Tibial nerve (tissue), 4 donors: Measurements from ENCODE around the gene GSTM1. TPM values are rescaled to one million over a fixed set of nuclear protein-coding genes. Genes with fewer than 3 reads are reported as not detected.

Source experiments
- DNase-seq, 2 donors: peaks; one replicate each; pipeline ENCODE4 v3.0.0-alpha.2; 2019; ENCODE audit warnings: low spot score in 2 of 2
- H3K27ac ChIP-seq, 4 donors: fragments of 200-600 bp; sonication (generic) in 3 of 4; one replicate each; pipeline ENCODE4 v1.5.1; 2017 to 2019; ENCODE audit warnings: mild to moderate bottlenecking in 1 of 4
- H3K27me3 ChIP-seq, 2 donors: fragments of 200-600 bp; sonication (generic) in 1 of 2; one replicate each; pipeline versions ENCODE4 v1.5.1 to v1.6.0; 2017 to 2019
- H3K36me3 ChIP-seq, 3 donors: fragments of 200-600 bp; sonication (generic); one replicate each; pipeline ENCODE4 v1.5.1; 2018 to 2019
- H3K4me1 ChIP-seq, 4 donors: fragments of 200-600 bp; sonication (generic) in 3 of 4; one replicate each; pipeline ENCODE4 v1.5.1; 2017 to 2019
- H3K4me3 ChIP-seq, 4 donors: fragments of 200-600 bp; sonication (generic) in 3 of 4; one replicate each; pipeline ENCODE4 v1.5.1; 2017 to 2019; ENCODE audit warnings: mild to moderate bottlenecking in 1 of 4, moderate library complexity in 1 of 4
- H3K9me3 ChIP-seq, 4 donors: fragments of 200-600 bp; sonication (generic) in 3 of 4; one replicate each; pipeline ENCODE4 v1.5.1; 2017 to 2019
- CTCF ChIP-seq, 5 experiments: fragments of 200-600 bp in 3 of 5; fragments of 450-650 bp in 2 of 5; sonication (generic) in 3 of 5; IDR thresholded peaks; one replicate each; pipeline ENCODE4 v1.5.1; 2016 to 2019; ENCODE audit warnings: antibody characterized with exemption in 5 of 5, mild to moderate bottlenecking in 3 of 5, moderate library complexity in 2 of 5
- EP300 ChIP-seq, 2 donors: sonication (generic); formaldehyde crosslinking; IDR thresholded peaks; one replicate each; pipeline ENCODE4 v1.6.1; 2017; ENCODE audit warnings: antibody characterized with exemption in 2 of 2, mild to moderate bottlenecking in 1 of 2
- POLR2A ChIP-seq, 2 donors: fragments of 450-650 bp; IDR thresholded peaks; one replicate each; pipeline ENCODE4 v1.6.1; 2017; ENCODE audit warnings: antibody characterized with exemption in 2 of 2, mild to moderate bottlenecking in 2 of 2, moderate library complexity in 2 of 2
- WGBS, 2 donors: methylation state at CpG; one replicate each; pipeline ENCODE4 v1.1.5; 2018; 5-methylcytosine and 5-hydroxymethylcytosine counted together
- total RNA-seq, 4 donors: library from RNA; depleted of rRNA; stranded (reverse); fragments of >200 nt; gene quantifications; one replicate each; pipeline ENCODE4 v1.1.0, GENCODE V29; 2016

GSTM1 gene
- total RNA-seq, 4 donors from 2014 or later: 14.1 TPM; not detected in 3

- Histone ChIP-seq H3K4me1 (peaks cover 0 to 13% (median 0%) of the 10 kb centered on the region in 4 donors), H3K9me3 (no peaks in the 10 kb centered on the region), H3K4me3 (no peak overlapping the region), H3K27ac (no peak overlapping the region), H3K36me3 (no peaks in the 10 kb centered on the region), H3K27me3 (no peaks in the 10 kb centered on the region)
- 77 to 81% methylated on average over 5 of the region's 5 CpGs for WGBS, 2 donors
- DNase-seq: no peak
- TF ChIP-seq EP300 (IDR thresholded peaks at IDR 0.05): no peak
- TF ChIP-seq CTCF (IDR thresholded peaks at IDR 0.05): no peak
Observed at GRCh38 chr1:109717729-109718128, 30.1 kb downstream of the GSTM1 start.

DNA sequence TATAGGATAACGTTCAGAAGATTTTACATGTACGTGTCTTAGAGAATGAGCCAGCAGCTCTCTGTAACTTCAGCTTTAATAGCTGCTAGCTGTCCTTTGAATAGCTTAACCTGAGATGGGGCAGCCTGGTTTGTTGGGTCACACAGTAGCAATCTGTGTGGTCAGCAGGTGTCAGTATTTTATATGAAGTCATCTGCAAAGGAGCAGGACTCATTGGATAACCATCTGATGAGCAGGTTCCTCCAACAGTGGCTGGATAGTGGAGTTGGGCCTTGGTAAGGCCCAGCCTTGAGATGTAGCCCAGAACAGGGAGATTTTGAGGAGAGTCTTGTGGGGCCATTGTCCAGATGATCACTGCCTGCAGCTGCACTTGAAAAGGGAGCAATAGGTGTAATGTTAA is 30.9 kb downstream of the GSTM1 start:
- no peaks in the 10 kb centered on the region for H3K36me3 ChIP-seq
- WGBS, 2 donors: 81 to 86% methylated on average over 2 of the region's 2 CpGs
- H3K9me3 ChIP-seq: no peaks in the 10 kb centered on the region
- H3K4me3 ChIP-seq: no peak overlapping the region
- TF ChIP-seq EP300 (IDR thresholded peaks at IDR 0.05) (no peak), CTCF (IDR thresholded peaks at IDR 0.05) (no peak), POLR2A (IDR thresholded peaks at IDR 0.05) (no peak)
- no peak overlapping the region for H3K27ac ChIP-seq
- no peaks in the 10 kb centered on the region for H3K27me3 ChIP-seq
- DNase-seq: no peak
- H3K4me1 ChIP-seq: peaks cover 0 to 13% (median 0%) of the 10 kb centered on the region in 4 donors

- WGBS, 2 donors: 59 to 62% methylated on average over 5 of the region's 5 CpGs
- H3K27me3 ChIP-seq: no peaks in the 10 kb centered on the region
- H3K27ac ChIP-seq: no peak overlapping the region
- no peak for DNase-seq
- H3K36me3 ChIP-seq: no peaks in the 10 kb centered on the region
- no peak for TF ChIP-seq POLR2A (IDR thresholded peaks at IDR 0.05)
- TF ChIP-seq CTCF (IDR thresholded peaks at IDR 0.05): no peak
- TF ChIP-seq EP300 (IDR thresholded peaks at IDR 0.05): no peak
- peaks cover 0 to 13% (median 0%) of the 10 kb centered on the region in 4 donors for H3K4me1 ChIP-seq
- H3K9me3 ChIP-seq: no peaks in the 10 kb centered on the region
- H3K4me3 ChIP-seq: no peak overlapping the region
Observed at GRCh38 chr1:109719337-109719837, 31.8 kb downstream of the GSTM1 start.

GRCh38 chr1:109721042-109721441 is 33.4 kb downstream of the GSTM1 start:
- Histone ChIP-seq H3K4me3 (no peak overlapping the region), H3K27ac (no peak overlapping the region), H3K27me3 (no peaks in the 10 kb centered on the region), H3K4me1 (peaks cover 0 to 13% (median 0%) of the 10 kb centered on the region in 4 donors), H3K9me3 (no peaks in the 10 kb centered on the region), H3K36me3 (no peaks in the 10 kb centered on the region)
- 81 to 85% methylated on average over 5 of the region's 5 CpGs for WGBS, 2 donors
- no peak for DNase-seq
- TF ChIP-seq CTCF (IDR thresholded peaks at IDR 0.05): no peak
- TF ChIP-seq EP300 (IDR thresholded peaks at IDR 0.05): no peak

- Histone ChIP-seq H3K4me3 (no peak overlapping the region), H3K9me3 (no peaks in the 10 kb centered on the region), H3K27me3 (no peaks in the 10 kb centered on the region), H3K4me1 (peaks cover 0 to 3% (median 0%) of the 10 kb centered on the region in 4 donors), H3K36me3 (no peaks in the 10 kb centered on the region), H3K27ac (no peak overlapping the region)
- WGBS, 2 donors: 82 to 93% methylated on average over 1 of the region's 1 CpG
- TF ChIP-seq POLR2A (IDR thresholded peaks at IDR 0.05) (no peak), CTCF (IDR thresholded peaks at IDR 0.05) (no peak), EP300 (IDR thresholded peaks at IDR 0.05) (no peak)
- DNase-seq: no peak
Observed at GRCh38 chr1:109721971-109722370, 34.4 kb downstream of the GSTM1 start.
